Activated T-cell treated with anti-CD3 and anti-CD28 coated beads, Interleukin-2, amount 50 U/mL, for 72 hours (primary cell): Measurements from ENCODE around the gene GYG1. TPM values are rescaled to one million over a fixed set of nuclear protein-coding genes. Genes with fewer than 3 reads are reported as not detected.
A peak's percentile ranks its signal among the peaks of the same experiment; 100 is the strongest.

Experiments used
- ATAC-seq, 2 donors: fragments of 150-1000 bp; cut with Tn5 transposase; replicated peaks in 1 of 2; 2 replicates each; pipeline ENCODE4 v1.10.0; 2021; ENCODE audit warnings: moderate library complexity in 2 of 2, mild to moderate bottlenecking in 1 of 2
- DNase-seq, 2 donors: peaks; one replicate each; pipeline ENCODE4 v3.0.0; 2021 to 2022; ENCODE audit warnings: mixed read lengths in 1 of 2
- H3K27ac Mint-ChIP-seq: one replicate; pipeline ENCODE4 v1.8.0; 2022; ENCODE audit warnings: mild to moderate bottlenecking, moderate library complexity, mixed read lengths
- H3K27me3 Mint-ChIP-seq: one replicate; pipeline ENCODE4 v1.8.0; 2022; ENCODE audit warnings: low read depth, mixed read lengths
- H3K36me3 Mint-ChIP-seq, 2 donors: one replicate each; pipeline ENCODE4 v1.8.0; 2022; ENCODE audit warnings: mixed read lengths in 2 of 2, mild to moderate bottlenecking in 1 of 2; ENCODE audit not compliant: insufficient read depth in 2 of 2
- H3K4me1 Mint-ChIP-seq: one replicate; pipeline ENCODE4 v1.8.0; 2022; ENCODE audit warnings: low read depth, mixed read lengths
- H3K4me3 Mint-ChIP-seq, 2 donors: one replicate each; pipeline ENCODE4 v1.8.0; 2022; ENCODE audit warnings: mild to moderate bottlenecking in 2 of 2, mixed read lengths in 2 of 2, moderate library complexity in 2 of 2
- H3K9me3 Mint-ChIP-seq, 2 donors: one replicate each; pipeline ENCODE4 v1.8.0; 2022; ENCODE audit warnings: mixed read lengths in 2 of 2
- total RNA-seq, 2 donors: library from RNA; stranded (reverse); gene quantifications; one replicate each; pipeline ENCODE4 v1.2.3, GENCODE V29; 2022

Gene GYG1
- total RNA-seq, 2 donors from 2014 or later = 14.1 to 21.7 TPM

DNA sequence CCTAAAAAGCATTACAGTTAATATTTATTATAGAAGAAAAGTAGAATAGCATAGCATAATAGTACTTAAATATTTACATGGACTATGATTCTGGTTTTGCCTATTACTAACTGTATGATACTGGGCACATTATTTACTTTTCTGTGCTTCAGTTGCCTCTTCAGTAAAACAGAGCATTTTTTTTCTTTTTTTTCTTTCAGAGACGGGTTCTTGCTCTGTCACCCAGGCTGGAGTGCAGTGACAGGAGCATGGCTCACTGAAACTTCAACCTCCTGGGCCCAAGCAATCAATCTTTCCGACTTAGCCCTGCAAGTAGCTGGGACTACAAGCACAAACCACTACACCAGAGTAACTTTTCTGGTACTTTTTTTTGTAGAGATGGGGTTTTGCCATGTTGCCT is 47.0 kb downstream of the GYG1 start:
- DNase-seq = no peak

DNA sequence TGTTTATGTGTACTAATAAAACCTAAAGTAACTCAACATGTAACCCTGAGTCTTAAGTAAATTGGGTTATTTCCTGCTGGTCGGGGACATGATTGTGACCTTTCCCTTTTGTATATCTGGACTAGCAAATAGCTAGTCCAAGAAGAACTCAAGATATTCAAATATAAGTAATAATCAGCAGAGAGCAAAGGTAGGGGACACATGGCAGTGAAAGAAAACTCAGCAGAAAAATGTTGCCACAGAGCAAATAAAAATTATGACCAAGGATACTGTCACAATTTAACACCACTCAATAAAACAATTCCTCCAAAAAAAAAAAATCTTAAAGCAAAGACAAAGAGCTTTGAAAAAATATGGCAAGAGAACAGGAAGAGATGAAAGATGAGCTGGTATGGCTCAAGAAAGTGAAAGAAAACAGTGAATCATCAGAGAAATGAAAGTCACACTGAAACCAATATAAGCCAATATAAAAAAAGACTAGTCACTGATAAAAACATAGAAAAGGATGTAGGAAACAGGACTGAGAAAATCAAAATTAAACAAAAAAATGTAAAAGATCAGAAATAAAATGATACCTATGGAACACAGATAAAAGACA is 51.5 kb downstream of the GYG1 start:
- Mint-ChIP-seq H3K27me3 (no peaks in the 10 kb centered on the region), H3K36me3 (peaks cover 0 to 8% of the 10 kb centered on the region in 2 donors), H3K27ac (peak overlapping the region; percentile 90), H3K4me3 (peak overlapping the region in 1 of 2 donors; percentile 91), H3K9me3 (no peaks in the 10 kb centered on the region), H3K4me1 (peaks cover 15% of the 10 kb centered on the region)
- ATAC-seq (peak; percentile 65 to 72), DNase-seq (no peak)

More for the DNA sequence above, 47.0 kb downstream of the GYG1 start:
- peaks cover 0 to 11% of the 10 kb centered on the region in 2 donors for H3K36me3 Mint-ChIP-seq
- no peak for ATAC-seq
- H3K4me3 Mint-ChIP-seq = no peak overlapping the region
- no peak overlapping the region for H3K27ac Mint-ChIP-seq
- H3K27me3 Mint-ChIP-seq = no peaks in the 10 kb centered on the region
- H3K9me3 Mint-ChIP-seq = no peaks in the 10 kb centered on the region
- peaks cover 13% of the 10 kb centered on the region for H3K4me1 Mint-ChIP-seq

DNA sequence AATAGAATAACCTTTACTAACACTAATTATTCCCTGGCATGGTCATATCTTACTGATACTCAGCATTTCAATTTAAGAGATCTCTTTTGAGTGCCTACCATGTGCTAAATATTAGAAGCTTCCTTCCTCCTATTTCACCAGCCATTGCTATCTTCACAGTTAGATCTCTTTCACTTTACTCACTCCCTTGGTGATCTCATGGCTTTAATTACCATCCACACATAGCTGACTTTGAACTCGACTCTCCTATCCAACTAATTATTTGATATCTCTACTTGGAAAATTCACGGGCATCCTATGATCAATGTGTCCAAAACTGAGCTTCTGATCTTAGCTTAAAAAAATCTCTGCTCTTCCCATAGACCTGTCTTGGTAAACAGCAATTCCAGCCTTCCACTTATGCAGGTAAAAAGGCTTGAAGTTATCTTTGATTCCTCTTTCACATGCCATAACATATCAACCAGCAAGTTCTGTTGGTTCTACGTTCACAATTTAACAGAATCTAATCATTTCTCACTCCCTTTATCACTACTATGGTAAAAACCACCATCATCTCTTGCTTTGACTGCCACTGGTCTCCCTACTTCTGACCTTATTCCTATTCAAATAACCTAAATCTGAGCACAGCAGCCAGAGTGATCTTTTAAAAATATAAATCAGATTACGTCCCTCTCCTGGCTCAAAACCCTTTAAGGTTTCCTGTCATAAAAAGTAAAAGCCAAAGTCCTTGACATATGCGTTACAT is 53.2 kb downstream of the GYG1 start:
- Mint-ChIP-seq H3K4me3 (no peak overlapping the region), H3K36me3 (peaks cover 1 to 8% of the 10 kb centered on the region in 2 donors), H3K27ac (peak overlapping the region; percentile 8), H3K9me3 (no peaks in the 10 kb centered on the region), H3K4me1 (peaks cover 15% of the 10 kb centered on the region), H3K27me3 (no peaks in the 10 kb centered on the region)
- ATAC-seq = peak in 1 of 2 donors; percentile 33
- DNase-seq = no peak

GRCh38 chr3:149055575-149055974 is 64.2 kb downstream of the GYG1 start:
- H3K27ac Mint-ChIP-seq = no peak overlapping the region
- no peak for DNase-seq
- peaks cover 4% of the 10 kb centered on the region in 2 donors for H3K9me3 Mint-ChIP-seq
- H3K27me3 Mint-ChIP-seq = no peaks in the 10 kb centered on the region
- H3K36me3 Mint-ChIP-seq = peaks cover 18 to 35% of the 10 kb centered on the region in 2 donors
- ATAC-seq = no peak
- no peaks in the 10 kb centered on the region for H3K4me1 Mint-ChIP-seq
- no peak overlapping the region for H3K4me3 Mint-ChIP-seq

DNA sequence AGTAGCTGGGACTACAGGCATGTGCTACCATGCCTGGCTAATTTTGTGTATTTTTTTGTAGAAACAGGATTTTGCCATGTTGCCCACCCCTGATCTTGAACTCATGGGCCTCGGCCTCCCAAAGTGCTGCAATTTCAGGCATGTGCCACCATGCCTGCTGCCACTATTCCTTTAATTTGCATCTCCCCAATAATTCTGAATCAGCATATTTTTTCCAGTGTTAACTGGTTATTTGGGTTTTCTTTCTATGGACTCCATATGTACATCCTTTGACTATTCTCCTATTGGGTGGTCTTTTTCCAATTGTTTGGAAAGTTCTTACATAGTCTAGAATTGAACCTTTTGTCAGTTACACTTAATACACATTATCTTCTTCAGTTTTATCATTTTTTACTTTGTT is 66.9 kb downstream of the GYG1 start:
- Mint-ChIP-seq H3K27ac (no peak overlapping the region), H3K4me1 (no peaks in the 10 kb centered on the region), H3K9me3 (peaks cover 1 to 4% of the 10 kb centered on the region in 2 donors), H3K36me3 (peaks cover 13 to 24% of the 10 kb centered on the region in 2 donors), H3K4me3 (no peak overlapping the region), H3K27me3 (no peaks in the 10 kb centered on the region)
- ATAC-seq = no peak
- DNase-seq = no peak

DNA sequence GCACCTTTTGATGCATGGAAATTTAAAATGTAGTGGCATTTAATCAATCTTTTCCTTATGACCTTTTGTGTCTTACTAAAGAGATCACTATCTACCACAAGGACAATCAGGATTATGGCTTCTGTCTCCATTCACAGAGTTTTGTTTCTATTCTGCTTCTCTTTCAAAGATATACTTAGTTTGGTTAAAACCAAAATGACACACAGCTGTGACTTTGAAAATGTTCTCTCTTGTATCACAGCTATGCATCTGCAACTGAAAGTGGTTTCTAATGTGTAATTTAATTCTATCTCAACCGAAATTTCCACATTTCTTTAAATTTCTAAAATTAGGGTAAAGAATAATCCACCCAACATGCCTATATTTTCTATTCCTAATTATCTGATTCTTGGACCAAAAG is 67.3 kb downstream of the GYG1 start:
- Mint-ChIP-seq H3K27ac (no peak overlapping the region), H3K27me3 (no peaks in the 10 kb centered on the region), H3K4me3 (no peak overlapping the region), H3K4me1 (no peaks in the 10 kb centered on the region), H3K36me3 (peaks cover 10 to 22% of the 10 kb centered on the region in 2 donors), H3K9me3 (peaks cover 0 to 4% of the 10 kb centered on the region in 2 donors)
- DNase-seq (no peak), ATAC-seq (no peak)

DNA sequence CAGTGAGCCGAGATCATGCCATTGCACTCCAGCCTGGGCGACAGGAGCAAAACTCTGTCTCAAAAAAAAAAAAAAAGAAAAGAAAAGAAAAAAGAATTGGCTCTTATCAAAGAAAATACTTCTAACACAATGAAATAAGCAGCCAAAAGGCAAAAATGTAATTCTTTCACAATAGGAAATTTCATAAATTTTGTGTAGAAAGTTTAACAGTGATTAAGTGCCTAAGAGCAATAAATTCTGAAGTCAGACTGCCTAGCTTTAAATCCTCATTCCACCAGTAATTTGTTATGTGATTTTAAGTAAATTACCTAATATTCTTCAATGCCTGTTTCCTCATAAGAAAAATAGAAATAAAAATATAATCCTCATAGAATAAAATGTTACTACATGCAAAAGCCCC is 70.4 kb downstream of the GYG1 start:
- Mint-ChIP-seq H3K27me3 (no peaks in the 10 kb centered on the region), H3K4me3 (no peak overlapping the region), H3K27ac (no peak overlapping the region), H3K9me3 (no peaks in the 10 kb centered on the region), H3K4me1 (no peaks in the 10 kb centered on the region), H3K36me3 (peaks cover 0 to 9% of the 10 kb centered on the region in 2 donors)
- ATAC-seq = no peak
- DNase-seq = no peak

DNA sequence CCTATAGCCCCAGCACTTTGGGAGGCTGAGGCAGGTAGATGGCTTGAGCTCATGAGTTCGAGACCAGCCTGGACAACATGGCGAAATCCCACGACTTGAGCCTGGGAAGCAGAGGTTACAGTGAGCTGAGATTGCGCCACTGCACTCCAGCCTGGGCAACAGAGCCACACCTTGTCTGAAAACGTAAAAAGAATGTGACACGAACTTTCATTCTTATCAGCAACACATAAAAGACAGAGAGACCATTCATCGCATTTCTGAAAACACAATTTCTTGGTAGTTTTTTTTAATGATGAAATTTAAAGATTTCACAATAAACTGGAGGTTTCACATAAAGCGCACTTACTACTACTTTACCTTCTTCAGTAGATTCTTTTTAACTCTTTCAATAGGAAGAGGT is 76.5 kb downstream of the GYG1 start:
- no peaks in the 10 kb centered on the region for H3K27me3 Mint-ChIP-seq

More for the DNA sequence above, 76.5 kb downstream of the GYG1 start:
- Mint-ChIP-seq H3K27ac (no peak overlapping the region), H3K4me1 (no peaks in the 10 kb centered on the region), H3K36me3 (peaks cover 0 to 2% of the 10 kb centered on the region in 2 donors), H3K4me3 (no peak overlapping the region), H3K9me3 (no peaks in the 10 kb centered on the region)
- DNase-seq (no peak), ATAC-seq (no peak)

Other genes starting within 250 kb of the GYG1 start
- gene CPB1, start 163.7 kb upstream of the GYG1 start, total RNA-seq = not detected
- not detected for gene CPA3, start 126.2 kb upstream of the GYG1 start, total RNA-seq
- gene HLTF, start 95.0 kb downstream of the GYG1 start, total RNA-seq = 10 to 100 TPM; 28.0 to 31.9 TPM
- 10 to 100 TPM; 18.9 to 22.2 TPM for gene HPS3, start 138.1 kb downstream of the GYG1 start, total RNA-seq
- not detected for gene CP, start 230.3 kb downstream of the GYG1 start, total RNA-seq